Mesodermal cell (in vitro differentiated cells): ENCODE results near the gene FAM13A.

Source experiments
- H3K27ac ChIP-seq: 2 replicates; pipeline ENCODE4 v1.7.0; 2013; ENCODE audit warnings: mild to moderate bottlenecking, low read depth, low read length, moderate library complexity; ENCODE audit not compliant: severe bottlenecking
- H3K36me3 ChIP-seq: 2 replicates; pipeline ENCODE4 v1.7.1; 2013; ENCODE audit warnings: mild to moderate bottlenecking, low read length, moderate library complexity; ENCODE audit not compliant: control insufficient read depth, insufficient read depth
- H3K4me1 ChIP-seq: one replicate; pipeline ENCODE4 v1.7.1; 2013; ENCODE audit warnings: mild to moderate bottlenecking, low read length; ENCODE audit not compliant: insufficient read depth, control insufficient read depth, poor library complexity, severe bottlenecking
- H3K4me3 ChIP-seq: 2 replicates; pipeline ENCODE4 v1.7.0; 2013; ENCODE audit warnings: low read length, control low read depth, mild to moderate bottlenecking; ENCODE audit not compliant: insufficient read depth, poor library complexity, severe bottlenecking; ENCODE audit errors: extremely low read depth
- H3K9me3 ChIP-seq: 2 replicates; pipeline ENCODE4 v1.7.1; 2013; ENCODE audit warnings: mild to moderate bottlenecking, low read length, moderate library complexity; ENCODE audit not compliant: control insufficient read depth
- WGBS, 2 experiments: methylation state at CpG; one replicate each; pipeline ENCODE4 v1.1.5; 2013; ENCODE audit warnings: missing lambda C conversion rate in 2 of 2; ENCODE audit not compliant: insufficient coverage in 2 of 2; 5-methylcytosine and 5-hydroxymethylcytosine counted together

Gene FAM13A

GRCh38 chr4:88799900-88800299, 257.1 kb downstream of the FAM13A start:
- Histone ChIP-seq H3K9me3 (no peaks in the 10 kb centered on the region), H3K4me1 (no peaks in the 10 kb centered on the region), H3K36me3 (no peaks in the 10 kb centered on the region), H3K4me3 (no peak overlapping the region), H3K27ac (no peak overlapping the region)
- 88 to 100% methylated on average over 1 of the region's 1 CpG for WGBS, 2 experiments

DNA sequence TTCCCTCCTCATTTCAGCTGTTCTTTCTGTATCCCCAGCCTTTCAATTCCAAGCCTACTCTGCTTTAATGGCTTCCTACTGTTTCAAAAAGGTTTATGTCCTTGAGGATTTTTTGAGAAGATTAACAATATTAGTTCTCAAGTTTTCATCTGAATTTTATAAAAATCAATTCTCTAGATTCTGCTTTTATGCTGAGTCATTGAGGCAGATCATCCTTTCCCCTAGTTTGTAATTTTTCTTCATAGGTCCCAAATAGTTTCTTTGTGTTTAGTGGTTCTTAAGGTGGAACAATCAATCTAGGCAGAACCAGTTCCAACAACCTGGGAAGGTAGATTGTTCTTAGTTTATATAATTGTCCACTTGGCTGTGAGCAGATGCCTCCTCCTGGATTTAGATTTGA, 259.3 kb downstream of the FAM13A start:
- Histone ChIP-seq H3K4me3 (no peak overlapping the region), H3K36me3 (no peaks in the 10 kb centered on the region), H3K27ac (no peak overlapping the region), H3K4me1 (peaks cover 5% of the 10 kb centered on the region), H3K9me3 (no peaks in the 10 kb centered on the region)

DNA sequence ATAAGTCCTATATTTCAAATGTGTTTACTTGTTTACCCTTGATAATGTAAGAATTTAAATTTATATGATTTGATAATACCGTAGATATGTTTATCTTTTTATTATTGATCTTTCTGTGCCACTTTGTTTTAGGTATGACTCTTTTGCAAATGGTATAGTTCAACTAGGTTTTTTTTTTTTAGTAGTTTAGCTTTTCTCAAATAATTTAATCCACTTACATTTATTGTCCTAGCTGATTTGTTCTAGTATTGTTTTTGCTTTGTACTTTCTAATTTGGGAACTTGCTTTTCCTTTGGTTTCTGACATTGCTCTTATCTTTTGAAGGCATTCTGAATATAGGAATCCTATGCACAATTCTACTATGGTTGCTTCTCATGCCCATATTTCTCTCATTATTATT, 260.4 kb downstream of the FAM13A start:
- Histone ChIP-seq H3K27ac (no peak overlapping the region), H3K9me3 (no peaks in the 10 kb centered on the region), H3K4me1 (peaks cover 11% of the 10 kb centered on the region), H3K36me3 (no peaks in the 10 kb centered on the region), H3K4me3 (no peak overlapping the region)
- no CpG with 5 or more reads among the region's 1 CpG for WGBS, 2 experiments

- H3K36me3 ChIP-seq, result peaks cover 5% of the 10 kb centered on the region
- H3K27ac ChIP-seq, result no peak overlapping the region
- no peaks in the 10 kb centered on the region for H3K9me3 ChIP-seq
- no peak overlapping the region for H3K4me3 ChIP-seq
- H3K4me1 ChIP-seq, result peaks cover 11% of the 10 kb centered on the region
Measured at GRCh38 chr4:88794952-88795351, 262.0 kb downstream of the FAM13A start.

GRCh38 chr4:88794087-88794690, 262.8 kb downstream of the FAM13A start:
- H3K27ac ChIP-seq, result no peak overlapping the region
- no CpG with 5 or more reads among the region's 4 CpGs for WGBS, 2 experiments

GRCh38 chr4:88793475-88793874, 263.5 kb downstream of the FAM13A start:
- no peak overlapping the region for H3K4me3 ChIP-seq
- peaks cover 11% of the 10 kb centered on the region for H3K4me1 ChIP-seq
- H3K9me3 ChIP-seq, result no peaks in the 10 kb centered on the region
- H3K27ac ChIP-seq, result no peak overlapping the region
- H3K36me3 ChIP-seq, result peaks cover 5% of the 10 kb centered on the region
- WGBS, 2 experiments, result no CpG with 5 or more reads among the region's 1 CpG

More at GRCh38 chr4:88794087-88794690, 262.8 kb downstream of the FAM13A start:
- Histone ChIP-seq H3K9me3 (no peaks in the 10 kb centered on the region), H3K36me3 (peaks cover 5% of the 10 kb centered on the region), H3K4me3 (no peak overlapping the region), H3K4me1 (peaks cover 11% of the 10 kb centered on the region)

- H3K4me3 ChIP-seq, result no peak overlapping the region
- peaks cover 11% of the 10 kb centered on the region for H3K4me1 ChIP-seq
- peak overlapping the region; percentile 91 for H3K27ac ChIP-seq
- H3K36me3 ChIP-seq, result peaks cover 6% of the 10 kb centered on the region
- H3K9me3 ChIP-seq, result no peaks in the 10 kb centered on the region
- no CpG with 5 or more reads among the region's 1 CpG for WGBS, 2 experiments
Measured at GRCh38 chr4:88792821-88793220, 264.2 kb downstream of the FAM13A start.

GRCh38 chr4:88792268-88792781, 264.7 kb downstream of the FAM13A start:
- Histone ChIP-seq H3K36me3 (peaks cover 11% of the 10 kb centered on the region), H3K27ac (peak overlapping the region; percentile 91), H3K4me3 (no peak overlapping the region), H3K4me1 (peaks cover 11% of the 10 kb centered on the region), H3K9me3 (no peaks in the 10 kb centered on the region)
- WGBS, 2 experiments, result 80% methylated on average over 1 of the region's 1 CpG; no CpG with 5 or more reads in 1 of the 2 experiments

DNA sequence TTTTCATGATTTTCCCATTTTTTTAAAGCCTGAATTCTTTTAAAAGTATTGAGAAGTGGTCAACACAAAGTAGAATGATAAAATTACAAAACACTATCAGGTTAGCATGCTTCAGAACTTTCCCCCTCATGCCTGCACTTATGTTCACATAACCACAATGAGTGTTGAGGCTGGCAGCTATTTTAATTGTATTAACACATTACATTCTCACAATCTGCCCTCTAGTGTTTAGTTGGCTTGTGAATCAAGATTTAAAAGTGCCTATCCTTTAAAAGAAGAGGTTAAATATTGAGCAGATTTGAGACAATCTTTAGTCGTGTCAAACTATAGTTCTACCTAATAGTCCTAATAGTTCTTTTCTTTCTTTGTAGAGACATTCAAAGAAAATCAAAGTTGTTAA, 265.7 kb downstream of the FAM13A start:
- H3K9me3 ChIP-seq, result no peaks in the 10 kb centered on the region
- H3K4me3 ChIP-seq, result no peak overlapping the region
- H3K4me1 ChIP-seq, result peaks cover 11% of the 10 kb centered on the region
- no peak overlapping the region for H3K27ac ChIP-seq
- WGBS, 2 experiments, result no CpG with 5 or more reads among the region's 1 CpG
- H3K36me3 ChIP-seq, result peaks cover 13% of the 10 kb centered on the region

DNA sequence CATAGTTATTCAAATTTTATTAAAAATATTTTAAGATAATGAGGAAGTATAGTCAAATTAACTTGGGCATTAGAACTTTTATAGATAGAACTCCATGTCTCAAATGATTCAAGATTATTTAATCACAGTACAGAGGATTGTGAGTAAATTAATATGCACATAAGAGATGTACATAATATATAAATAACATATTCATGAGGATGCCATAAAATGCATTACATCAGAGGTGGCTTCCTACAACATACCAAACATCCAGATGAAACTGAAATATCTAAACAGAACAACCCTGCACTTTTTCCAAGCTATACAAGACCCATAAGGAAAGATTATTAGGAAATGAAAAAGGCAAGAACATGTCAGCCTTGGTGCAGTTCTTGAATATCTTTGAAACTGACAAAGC, 268.1 kb downstream of the FAM13A start:
- Histone ChIP-seq H3K4me1 (peaks cover 14% of the 10 kb centered on the region), H3K27ac (no peak overlapping the region), H3K9me3 (no peaks in the 10 kb centered on the region), H3K36me3 (peaks cover 13% of the 10 kb centered on the region), H3K4me3 (no peak overlapping the region)

GRCh38 chr4:88788424-88788823, 268.6 kb downstream of the FAM13A start:
- Histone ChIP-seq H3K36me3 (peaks cover 16% of the 10 kb centered on the region), H3K9me3 (no peaks in the 10 kb centered on the region), H3K27ac (no peak overlapping the region), H3K4me3 (no peak overlapping the region), H3K4me1 (peaks cover 11% of the 10 kb centered on the region)
- no CpG with 5 or more reads among the region's 1 CpG for WGBS, 2 experiments
